B cell (primary cell): ENCODE measurements around the gene PTGFRN.

Experiments used
- EZH2 ChIP-seq: IDR thresholded peaks from 2 replicates; pipeline ENCODE4 v1.6.1; 2012; ENCODE audit warnings: borderline replicate concordance, low read depth, mild to moderate bottlenecking, moderate library complexity, low read length; ENCODE audit not compliant: insufficient read depth, poor library complexity, severe bottlenecking
- TF ChIP-seq, protein P1 (sequence below): fragments of 200-600 bp; IDR thresholded peaks from one replicate; pipeline ENCODE4 v1.8.0; 2022; ENCODE audit warnings: antibody characterized with exemption, mild to moderate bottlenecking

DNA sequence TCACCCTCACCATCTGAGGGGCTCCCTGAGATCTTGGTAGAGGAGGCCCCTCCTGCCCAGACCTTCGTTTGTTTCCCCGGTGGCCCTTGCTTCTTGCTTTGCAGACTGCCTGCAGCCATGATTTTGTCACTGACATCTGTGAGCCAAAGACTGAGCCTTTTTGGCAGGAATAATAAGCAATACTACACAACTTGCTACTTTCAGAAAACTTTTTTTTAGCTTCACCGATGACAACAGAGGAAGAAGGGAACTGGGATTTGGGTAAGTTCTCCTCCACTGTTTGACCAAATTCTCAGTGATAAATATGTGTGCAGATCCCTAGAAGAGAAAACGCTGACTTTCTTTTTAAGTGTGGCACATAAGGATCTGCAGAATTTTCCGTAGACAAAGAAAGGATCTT lies 80.1 kb downstream of the PTGFRN start:
- TF ChIP-seq EZH2, result no peak
- TF ChIP-seq, protein P1, sequence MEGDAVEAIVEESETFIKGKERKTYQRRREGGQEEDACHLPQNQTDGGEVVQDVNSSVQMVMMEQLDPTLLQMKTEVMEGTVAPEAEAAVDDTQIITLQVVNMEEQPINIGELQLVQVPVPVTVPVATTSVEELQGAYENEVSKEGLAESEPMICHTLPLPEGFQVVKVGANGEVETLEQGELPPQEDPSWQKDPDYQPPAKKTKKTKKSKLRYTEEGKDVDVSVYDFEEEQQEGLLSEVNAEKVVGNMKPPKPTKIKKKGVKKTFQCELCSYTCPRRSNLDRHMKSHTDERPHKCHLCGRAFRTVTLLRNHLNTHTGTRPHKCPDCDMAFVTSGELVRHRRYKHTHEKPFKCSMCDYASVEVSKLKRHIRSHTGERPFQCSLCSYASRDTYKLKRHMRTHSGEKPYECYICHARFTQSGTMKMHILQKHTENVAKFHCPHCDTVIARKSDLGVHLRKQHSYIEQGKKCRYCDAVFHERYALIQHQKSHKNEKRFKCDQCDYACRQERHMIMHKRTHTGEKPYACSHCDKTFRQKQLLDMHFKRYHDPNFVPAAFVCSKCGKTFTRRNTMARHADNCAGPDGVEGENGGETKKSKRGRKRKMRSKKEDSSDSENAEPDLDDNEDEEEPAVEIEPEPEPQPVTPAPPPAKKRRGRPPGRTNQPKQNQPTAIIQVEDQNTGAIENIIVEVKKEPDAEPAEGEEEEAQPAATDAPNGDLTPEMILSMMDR, result no peak
